Sigmoid colon (tissue), 4 donors: ENCODE data around the gene EMILIN1.

Source experiments
- EP300 ChIP-seq, 4 donors: sonication (generic); formaldehyde crosslinking; IDR thresholded peaks; one replicate each; pipeline ENCODE4 v1.6.1; 2017; ENCODE audit warnings: antibody characterized with exemption in 4 of 4
- POLR2A ChIP-seq, 2 donors: fragments of 450-650 bp; IDR thresholded peaks; one replicate each; pipeline ENCODE4 v1.6.1; 2016; ENCODE audit warnings: antibody characterized with exemption in 2 of 2, mild to moderate bottlenecking in 2 of 2, moderate library complexity in 2 of 2
- TF ChIP-seq, protein P1 (sequence below), 4 experiments: fragments of 450-650 bp in 3 of 4; fragments of 200-600 bp in 1 of 4; IDR thresholded peaks; one replicate each; pipeline ENCODE4 v1.5.1; 2016 to 2019; ENCODE audit warnings: antibody characterized with exemption in 4 of 4, mild to moderate bottlenecking in 3 of 4, moderate library complexity in 2 of 4

DNA sequence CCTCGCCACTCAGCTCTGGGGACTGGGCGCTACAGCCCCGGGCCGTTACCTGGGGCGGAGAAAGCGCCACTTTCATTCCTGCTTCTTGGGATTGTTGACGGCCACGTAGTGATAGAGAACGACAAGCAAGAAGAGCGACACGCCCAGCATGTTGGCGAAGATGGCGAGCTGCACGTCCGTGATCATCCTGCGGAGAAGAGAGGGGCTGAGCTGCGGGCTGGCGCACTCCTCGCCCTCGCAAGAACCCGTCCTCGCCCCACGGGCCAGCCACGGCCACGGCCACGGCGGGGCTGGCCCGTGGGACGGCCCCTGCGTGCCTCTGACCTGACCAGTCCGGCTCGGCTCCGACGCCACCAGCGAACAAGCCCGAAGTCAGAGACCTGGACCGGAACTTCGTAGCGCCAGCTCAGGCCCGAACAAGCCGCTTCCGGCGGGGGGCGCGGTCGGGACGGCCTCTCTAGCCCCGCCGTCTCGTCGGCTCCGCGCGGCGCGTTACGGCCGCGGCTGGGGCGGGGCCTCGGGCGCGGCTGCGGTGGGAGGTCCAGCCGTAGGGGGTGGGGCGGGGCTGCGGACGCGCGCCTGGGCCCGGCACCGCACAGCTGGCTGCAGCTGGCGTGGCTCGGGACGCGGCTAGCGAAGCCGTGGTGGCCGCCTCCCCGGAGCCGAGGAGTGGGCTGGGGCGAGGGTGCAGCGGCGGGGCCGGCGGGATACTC, 7.0 kb upstream of the EMILIN1 start, which contains the start of gene OST4:
- TF ChIP-seq POLR2A (IDR thresholded peaks at IDR 0.05): peak; percentile 63 to 76
- no peak for TF ChIP-seq EP300 (IDR thresholded peaks at IDR 0.05)
- TF ChIP-seq, protein P1, sequence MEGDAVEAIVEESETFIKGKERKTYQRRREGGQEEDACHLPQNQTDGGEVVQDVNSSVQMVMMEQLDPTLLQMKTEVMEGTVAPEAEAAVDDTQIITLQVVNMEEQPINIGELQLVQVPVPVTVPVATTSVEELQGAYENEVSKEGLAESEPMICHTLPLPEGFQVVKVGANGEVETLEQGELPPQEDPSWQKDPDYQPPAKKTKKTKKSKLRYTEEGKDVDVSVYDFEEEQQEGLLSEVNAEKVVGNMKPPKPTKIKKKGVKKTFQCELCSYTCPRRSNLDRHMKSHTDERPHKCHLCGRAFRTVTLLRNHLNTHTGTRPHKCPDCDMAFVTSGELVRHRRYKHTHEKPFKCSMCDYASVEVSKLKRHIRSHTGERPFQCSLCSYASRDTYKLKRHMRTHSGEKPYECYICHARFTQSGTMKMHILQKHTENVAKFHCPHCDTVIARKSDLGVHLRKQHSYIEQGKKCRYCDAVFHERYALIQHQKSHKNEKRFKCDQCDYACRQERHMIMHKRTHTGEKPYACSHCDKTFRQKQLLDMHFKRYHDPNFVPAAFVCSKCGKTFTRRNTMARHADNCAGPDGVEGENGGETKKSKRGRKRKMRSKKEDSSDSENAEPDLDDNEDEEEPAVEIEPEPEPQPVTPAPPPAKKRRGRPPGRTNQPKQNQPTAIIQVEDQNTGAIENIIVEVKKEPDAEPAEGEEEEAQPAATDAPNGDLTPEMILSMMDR (IDR thresholded peaks at IDR 0.05): no peak
